Neural crest cell (in vitro differentiated cells): Measurements from ENCODE around the gene PAX2. TPM values are rescaled to one million over a fixed set of nuclear protein-coding genes. Genes with fewer than 3 reads are reported as not detected.

Experiments
- DNase-seq: peaks from one replicate; pipeline ENCODE4 v3.0.0; 2021; ENCODE audit warnings: low read depth, mixed read lengths, low spot score
- H3K27ac Mint-ChIP-seq: one replicate; pipeline ENCODE4 v1.8.0; 2021; ENCODE audit warnings: mild to moderate bottlenecking, mixed read lengths; ENCODE audit not compliant: unreplicated experiment
- H3K27me3 Mint-ChIP-seq: 2 replicates; pipeline ENCODE4 v1.8.0; 2021; ENCODE audit warnings: low read depth, mild to moderate bottlenecking, mixed read lengths
- H3K36me3 Mint-ChIP-seq: 2 replicates; pipeline ENCODE4 v1.8.0; 2021; ENCODE audit warnings: low read depth, mild to moderate bottlenecking, mixed read lengths
- H3K4me1 Mint-ChIP-seq: 2 replicates; pipeline ENCODE4 v1.8.0; 2021; ENCODE audit warnings: mixed read lengths
- H3K4me3 Mint-ChIP-seq: one replicate; pipeline ENCODE4 v1.8.0; 2021; ENCODE audit warnings: mild to moderate bottlenecking, mixed read lengths
- H3K9me3 Mint-ChIP-seq: 2 replicates; pipeline ENCODE4 v1.8.0; 2021; ENCODE audit warnings: mixed read lengths
- CTCF ChIP-seq: fragments of 200-600 bp; sonication (generic); conservative IDR thresholded peaks from 2 replicates; pipeline ENCODE4 v1.5.0; 2021; ENCODE audit warnings: antibody characterized with exemption, mild to moderate bottlenecking
- total RNA-seq: library from RNA; stranded (reverse); gene quantifications from 2 replicates; pipeline ENCODE4 v1.2.1, GENCODE V29; 2021

PAX2 gene
- total RNA-seq, 1 donor from 2014 or later, result 1.5 TPM

- no peak for DNase-seq
- Mint-ChIP-seq H3K27me3 (peaks cover 96% of the 10 kb centered on the region), H3K4me3 (no peak overlapping the region)
Observed at GRCh38 chr10:100747456-100748230, 2.3 kb downstream of the PAX2 start.

GRCh38 chr10:100748231-100749058, 3.1 kb downstream of the PAX2 start:
- Mint-ChIP-seq H3K4me3 (peak overlapping the region; percentile 70), H3K9me3 (no peaks in the 10 kb centered on the region), H3K27ac (no peak overlapping the region), H3K36me3 (peaks cover 1% of the 10 kb centered on the region), H3K27me3 (peaks cover 96% of the 10 kb centered on the region), H3K4me1 (peaks cover 7% of the 10 kb centered on the region)
- DNase-seq, result no peak
- no peak for TF ChIP-seq CTCF

More at GRCh38 chr10:100747456-100748230, 2.3 kb downstream of the PAX2 start:
- H3K4me1 Mint-ChIP-seq, result peaks cover 7% of the 10 kb centered on the region
- H3K36me3 Mint-ChIP-seq, result peaks cover 3% of the 10 kb centered on the region
- H3K9me3 Mint-ChIP-seq, result no peaks in the 10 kb centered on the region
- TF ChIP-seq CTCF, result no peak
- no peak overlapping the region for H3K27ac Mint-ChIP-seq

- peaks cover 96% of the 10 kb centered on the region for H3K27me3 Mint-ChIP-seq
- H3K27ac Mint-ChIP-seq, result no peak overlapping the region
- no peaks in the 10 kb centered on the region for H3K9me3 Mint-ChIP-seq
- H3K4me3 Mint-ChIP-seq, result peak overlapping the region; percentile 70
- peaks cover 7% of the 10 kb centered on the region for H3K4me1 Mint-ChIP-seq
- no peaks in the 10 kb centered on the region for H3K36me3 Mint-ChIP-seq
- no peak for DNase-seq
- TF ChIP-seq CTCF, result no peak
Observed at GRCh38 chr10:100749059-100749308, 3.6 kb downstream of the PAX2 start.

- Mint-ChIP-seq H3K36me3 (no peaks in the 10 kb centered on the region), H3K9me3 (no peaks in the 10 kb centered on the region), H3K27ac (no peak overlapping the region), H3K4me3 (peak overlapping the region; percentile 70), H3K27me3 (peaks cover 96% of the 10 kb centered on the region), H3K4me1 (peaks cover 7% of the 10 kb centered on the region)
- TF ChIP-seq CTCF, result no peak
- DNase-seq, result no peak
Observed at GRCh38 chr10:100749309-100750217, 4.2 kb downstream of the PAX2 start.
